ENCODE measurements around the gene TRERF1.

The TRERF1 gene

GRCh38 chr6:42419490-42420280, 32.0 kb downstream of the TRERF1 start:
- no peak overlapping the region for H3K4me3 ChIP-seq (ENCODE audit: insufficient read depth, low read length, poor library complexity, severe bottlenecking)
- H3K9me3 ChIP-seq (ENCODE audit: insufficient read depth, low read length) = no peaks in the 10 kb centered on the region
- no peaks in the 10 kb centered on the region for H3K79me2 ChIP-seq (ENCODE audit: insufficient read depth, low read length)
- H3F3A ChIP-seq (ENCODE audit: insufficient read depth) = no peaks in the 10 kb centered on the region
- no peak overlapping the region for H3K9ac ChIP-seq (ENCODE audit: low read length)
- no peaks in the 10 kb centered on the region for H3K9me2 ChIP-seq (replicated peaks; ENCODE audit: insufficient read depth, low read length)
- H3K4me2 ChIP-seq (ENCODE audit: low read depth, low read length, poor library complexity, severe bottlenecking) = no peak overlapping the region
- TF ChIP-seq, protein P1, sequence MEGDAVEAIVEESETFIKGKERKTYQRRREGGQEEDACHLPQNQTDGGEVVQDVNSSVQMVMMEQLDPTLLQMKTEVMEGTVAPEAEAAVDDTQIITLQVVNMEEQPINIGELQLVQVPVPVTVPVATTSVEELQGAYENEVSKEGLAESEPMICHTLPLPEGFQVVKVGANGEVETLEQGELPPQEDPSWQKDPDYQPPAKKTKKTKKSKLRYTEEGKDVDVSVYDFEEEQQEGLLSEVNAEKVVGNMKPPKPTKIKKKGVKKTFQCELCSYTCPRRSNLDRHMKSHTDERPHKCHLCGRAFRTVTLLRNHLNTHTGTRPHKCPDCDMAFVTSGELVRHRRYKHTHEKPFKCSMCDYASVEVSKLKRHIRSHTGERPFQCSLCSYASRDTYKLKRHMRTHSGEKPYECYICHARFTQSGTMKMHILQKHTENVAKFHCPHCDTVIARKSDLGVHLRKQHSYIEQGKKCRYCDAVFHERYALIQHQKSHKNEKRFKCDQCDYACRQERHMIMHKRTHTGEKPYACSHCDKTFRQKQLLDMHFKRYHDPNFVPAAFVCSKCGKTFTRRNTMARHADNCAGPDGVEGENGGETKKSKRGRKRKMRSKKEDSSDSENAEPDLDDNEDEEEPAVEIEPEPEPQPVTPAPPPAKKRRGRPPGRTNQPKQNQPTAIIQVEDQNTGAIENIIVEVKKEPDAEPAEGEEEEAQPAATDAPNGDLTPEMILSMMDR (IDR thresholded peaks at IDR 0.05; ENCODE audit: insufficient read depth, low read length, poor library complexity, severe bottlenecking) = no peak
- no peak overlapping the region for H3K27ac ChIP-seq (ENCODE audit: low read depth, low read length)
- H3K36me3 ChIP-seq (ENCODE audit: low read length) = no peaks in the 10 kb centered on the region
- no peaks in the 10 kb centered on the region for H3K27me3 ChIP-seq (ENCODE audit: low read length)
- H4K20me1 ChIP-seq (ENCODE audit: low read depth, low read length) = 0 out of 2 replicates have a peak, but pooled peaks cover 4% of the 10 kb centered on the region
- no peak overlapping the region for H2AFZ ChIP-seq (ENCODE audit: low read depth, low read length, severe bottlenecking)

GRCh38 chr6:42418724-42419123, 33.0 kb downstream of the TRERF1 start:
- H3K27ac ChIP-seq (ENCODE audit: low read depth, low read length) = no peak overlapping the region
- H3F3A ChIP-seq (ENCODE audit: insufficient read depth) = no peaks in the 10 kb centered on the region
- H3K36me3 ChIP-seq (ENCODE audit: low read length) = no peaks in the 10 kb centered on the region
- no peaks in the 10 kb centered on the region for H3K9me3 ChIP-seq (ENCODE audit: insufficient read depth, low read length)
- no peak overlapping the region for H3K4me3 ChIP-seq (ENCODE audit: insufficient read depth, low read length, poor library complexity, severe bottlenecking)
- H4K20me1 ChIP-seq (ENCODE audit: low read depth, low read length) = 0 out of 2 replicates have a peak, but pooled peaks cover 10% of the 10 kb centered on the region
- TF ChIP-seq, protein P1 (IDR thresholded peaks at IDR 0.05; ENCODE audit: insufficient read depth, low read length, poor library complexity, severe bottlenecking) = no peak
- TF ChIP-seq EZH2phosphoT487 (conservative IDR thresholded peaks at IDR 0.05; ENCODE audit: low read length) = no peak
- H3K9ac ChIP-seq (ENCODE audit: low read length) = no peak overlapping the region
- H3K79me2 ChIP-seq (ENCODE audit: insufficient read depth, low read length) = no peaks in the 10 kb centered on the region
- H3K27me3 ChIP-seq (ENCODE audit: low read length) = no peaks in the 10 kb centered on the region
- H3K9me2 ChIP-seq (replicated peaks; ENCODE audit: insufficient read depth, low read length) = no peaks in the 10 kb centered on the region
- no peak overlapping the region for H3K4me2 ChIP-seq (ENCODE audit: low read depth, low read length, poor library complexity, severe bottlenecking)
- H2AFZ ChIP-seq (ENCODE audit: low read depth, low read length, severe bottlenecking) = no peak overlapping the region

- TF ChIP-seq, protein P1 (IDR thresholded peaks at IDR 0.05; ENCODE audit: insufficient read depth, low read length, poor library complexity, severe bottlenecking) = no peak
- TF ChIP-seq EZH2phosphoT487 (conservative IDR thresholded peaks at IDR 0.05; ENCODE audit: low read length) = no peak
- Histone ChIP-seq H3K27me3 (ENCODE audit: low read length) (no peaks in the 10 kb centered on the region), H3F3A (ENCODE audit: insufficient read depth) (no peaks in the 10 kb centered on the region), H3K27ac (ENCODE audit: low read depth, low read length) (no peak overlapping the region), H2AFZ (ENCODE audit: low read depth, low read length, severe bottlenecking) (no peak overlapping the region), H3K9me3 (ENCODE audit: insufficient read depth, low read length) (no peaks in the 10 kb centered on the region), H3K4me2 (ENCODE audit: low read depth, low read length, poor library complexity, severe bottlenecking) (no peak overlapping the region), H3K9ac (ENCODE audit: low read length) (no peak overlapping the region), H3K36me3 (ENCODE audit: low read length) (no peaks in the 10 kb centered on the region), H3K9me2 (replicated peaks; ENCODE audit: insufficient read depth, low read length) (no peaks in the 10 kb centered on the region), H4K20me1 (ENCODE audit: low read depth, low read length) (0 out of 2 replicates have a peak, but pooled peaks cover 10% of the 10 kb centered on the region), H3K4me3 (ENCODE audit: insufficient read depth, low read length, poor library complexity, severe bottlenecking) (no peak overlapping the region), H3K79me2 (ENCODE audit: insufficient read depth, low read length) (no peaks in the 10 kb centered on the region)
Measured at GRCh38 chr6:42417641-42418112, 34.0 kb downstream of the TRERF1 start.
